Glomerular visceral epithelial cell (primary cell): ENCODE data around the gene ATP5PF.
"Not testable (repeated sequence)": the region's sequence is repeated elsewhere in the genome, so short reads cannot be mapped to it uniquely, and the experiment has no call there.

Source experiments
- DNase-seq: peaks from one replicate; pipeline ENCODE4 v3.0.0-alpha.2; 2016; ENCODE audit errors: extremely low spot score

ATP5PF gene

DNA sequence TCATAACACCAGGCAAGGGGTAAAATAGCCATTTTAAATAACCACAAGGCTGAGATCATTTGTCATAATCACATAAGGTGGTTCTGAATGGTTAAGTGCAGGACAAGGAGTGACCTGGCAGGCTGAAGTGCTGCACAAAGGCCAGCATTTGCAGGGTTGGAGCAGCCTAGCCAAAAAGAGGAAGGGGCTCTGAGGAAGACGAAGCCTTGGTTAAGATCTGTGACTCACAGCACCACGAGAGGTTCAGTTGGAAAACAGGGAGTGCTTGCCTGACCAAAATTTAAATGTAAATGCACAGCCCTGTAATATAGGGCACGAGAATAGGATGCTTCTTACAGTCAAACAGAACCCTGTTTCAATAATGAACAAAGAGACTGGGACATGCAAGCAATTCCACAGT lies 12.1 kb downstream of the ATP5PF start:
- no peak for DNase-seq

DNA sequence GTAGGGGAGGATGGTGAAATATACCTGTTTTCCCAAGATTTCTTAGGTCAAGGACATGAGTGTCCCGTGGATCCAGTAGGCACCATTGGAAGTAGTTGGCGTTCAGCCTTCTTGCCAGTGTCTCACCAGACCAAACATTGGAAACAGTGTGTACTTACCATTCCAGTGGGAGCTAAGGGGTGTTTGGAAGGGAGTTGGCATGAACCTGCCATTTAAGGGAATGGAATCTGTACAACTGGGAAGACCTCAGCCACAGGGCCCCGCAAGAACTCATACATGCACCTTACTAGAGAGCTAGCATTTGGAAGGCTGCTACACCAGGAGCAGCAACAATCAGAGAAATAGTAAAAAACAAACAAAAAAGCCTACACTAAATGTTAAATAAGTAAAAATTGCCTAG lies 12.7 kb downstream of the ATP5PF start:
- no peak for DNase-seq

- peak; percentile 28 for DNase-seq
Observed at GRCh38 chr21:25717491-25718147, 17.1 kb downstream of the ATP5PF start.

- not testable (repeated sequence) for DNase-seq
Observed at GRCh38 chr21:25714066-25714465, 20.6 kb downstream of the ATP5PF start.

- DNase-seq = no peak
Observed at GRCh38 chr21:25710550-25710949, 24.2 kb downstream of the ATP5PF start.

- DNase-seq = no peak
Observed at GRCh38 chr21:25709684-25710265, 24.9 kb downstream of the ATP5PF start.

DNA sequence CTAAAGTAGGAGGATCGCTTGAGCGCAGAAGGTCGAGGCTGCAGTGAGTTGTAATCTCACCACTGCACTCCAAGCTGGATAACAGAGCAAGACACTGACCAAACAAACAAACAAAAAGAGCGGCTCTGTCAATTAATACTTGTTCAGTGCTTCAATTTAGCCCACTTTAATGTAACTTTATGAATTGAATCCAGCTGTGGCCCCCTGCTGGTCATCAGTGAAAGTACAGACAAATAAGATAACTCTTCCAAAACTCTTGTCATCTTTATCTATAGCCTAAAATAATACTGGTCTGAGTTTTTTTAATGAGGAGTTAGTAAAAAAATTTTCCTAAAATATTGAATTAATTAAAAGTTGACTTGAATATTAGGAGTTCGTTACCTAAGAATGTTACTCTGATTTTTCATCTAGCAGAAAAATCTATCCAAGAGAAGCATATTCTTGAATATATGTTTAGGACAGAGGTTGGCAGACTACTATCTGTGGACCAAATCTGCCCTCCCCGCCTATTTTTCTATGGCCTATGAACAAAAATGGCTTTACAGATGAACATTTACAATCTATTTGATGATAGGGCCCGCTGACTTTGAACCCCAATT lies 26.1 kb downstream of the ATP5PF start:
- DNase-seq = peak; percentile 53

DNA sequence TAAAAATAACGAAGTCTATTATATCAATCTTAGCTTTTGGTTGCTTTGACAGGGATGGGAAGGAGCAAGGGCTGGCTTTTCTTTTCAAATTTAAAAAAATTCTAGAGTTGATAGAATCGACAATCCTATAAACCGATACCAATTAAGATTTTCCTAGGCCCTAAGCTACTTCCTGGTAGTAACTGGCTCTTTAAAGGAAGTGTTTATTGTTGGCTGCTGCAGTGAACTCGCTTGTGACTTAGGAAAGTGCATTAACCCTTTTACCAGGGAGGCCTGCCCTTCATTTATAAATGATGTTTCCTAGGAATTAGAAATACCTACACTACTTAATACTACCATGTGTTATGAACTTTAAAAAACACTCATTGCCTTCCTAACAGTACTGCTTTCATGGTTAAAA lies 33.2 kb downstream of the ATP5PF start:
- DNase-seq = no peak

DNA sequence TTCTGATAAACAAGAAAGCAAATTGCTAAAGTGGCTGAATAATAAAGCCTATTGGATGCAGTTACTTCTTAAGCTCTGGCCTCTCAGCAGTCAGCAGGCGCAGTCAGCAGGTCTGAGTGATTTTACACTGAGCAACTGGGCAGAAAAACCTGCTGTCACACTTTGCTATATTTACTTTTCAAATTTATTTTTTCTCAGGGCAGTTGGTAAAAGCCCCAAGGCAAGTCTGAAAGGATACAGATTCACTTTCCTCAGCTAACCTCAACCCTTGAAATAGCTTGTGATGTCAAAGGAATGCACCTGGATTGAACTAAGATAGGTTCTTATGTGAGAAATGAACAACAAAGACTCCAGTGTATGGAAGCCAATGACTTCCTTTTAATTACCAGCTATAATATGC lies 34.0 kb downstream of the ATP5PF start:
- DNase-seq = no peak

- DNase-seq = not testable (repeated sequence)
Observed at GRCh38 chr21:25695461-25695860, 39.2 kb downstream of the ATP5PF start.

DNA sequence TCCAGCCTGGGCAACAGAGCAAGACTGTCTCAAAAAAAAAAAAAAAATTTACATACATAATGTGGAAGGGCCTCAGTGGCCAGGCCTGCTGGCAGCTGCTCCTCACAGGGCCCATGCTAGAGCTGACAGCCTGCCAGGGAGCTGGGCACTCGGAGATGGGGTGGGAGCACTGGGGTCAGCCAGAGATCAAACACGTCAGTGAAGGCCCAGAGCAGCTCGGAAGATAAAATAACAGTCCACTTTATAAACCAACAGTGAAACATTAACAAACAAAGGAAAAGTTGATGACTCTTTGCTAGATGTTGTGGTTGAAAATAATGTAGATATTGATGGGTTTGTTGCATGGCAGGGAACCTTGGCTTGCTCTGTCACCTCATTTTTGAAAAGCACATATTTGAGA lies 42.7 kb downstream of the ATP5PF start:
- DNase-seq = peak; percentile 18

- no peak for DNase-seq
Observed at GRCh38 chr21:25689226-25689625, 45.5 kb downstream of the ATP5PF start.

DNA sequence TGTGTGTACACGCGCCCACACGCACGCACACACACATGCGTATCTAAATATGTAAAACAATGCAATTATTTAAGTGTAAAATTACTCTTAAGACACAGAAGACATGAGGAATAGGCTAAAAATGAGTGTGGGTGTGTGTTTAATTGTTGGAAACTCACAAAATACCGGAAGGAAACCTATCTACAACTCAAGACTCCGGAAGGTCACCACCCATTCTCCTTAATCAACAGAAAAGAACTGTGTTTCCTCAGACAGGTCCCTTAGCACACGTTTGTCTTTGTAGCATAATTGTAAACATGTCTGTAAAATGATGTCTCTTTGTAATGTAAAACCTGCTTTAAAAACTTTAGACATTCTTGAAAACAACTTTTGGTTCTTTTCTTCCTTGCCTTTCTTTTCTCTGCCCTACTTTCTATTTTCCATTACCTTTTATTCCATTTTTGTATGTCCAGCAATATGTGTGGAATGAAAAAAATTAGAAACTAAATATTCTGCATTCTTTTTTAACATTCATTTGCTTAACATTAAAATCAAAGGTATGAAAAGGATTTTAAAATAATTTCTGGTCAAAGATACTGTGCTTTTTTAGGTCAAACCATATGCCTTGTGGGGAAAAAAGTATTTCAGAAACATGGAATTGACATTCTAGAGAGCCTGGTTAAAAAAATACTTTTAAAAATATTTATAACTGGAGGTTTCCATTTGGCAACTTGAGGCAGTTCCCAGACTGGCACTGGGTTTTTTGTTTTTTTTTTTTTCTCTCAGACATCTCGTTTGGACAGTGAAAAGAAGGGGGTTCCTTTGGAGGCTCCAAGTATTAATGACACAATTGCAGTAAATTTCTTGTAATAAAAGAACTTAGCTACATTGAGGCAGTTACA lies 46.2 kb downstream of the ATP5PF start:
- DNase-seq = no peak

GRCh38 chr21:25687787-25688186 lies 46.9 kb downstream of the ATP5PF start:
- no peak for DNase-seq

DNA sequence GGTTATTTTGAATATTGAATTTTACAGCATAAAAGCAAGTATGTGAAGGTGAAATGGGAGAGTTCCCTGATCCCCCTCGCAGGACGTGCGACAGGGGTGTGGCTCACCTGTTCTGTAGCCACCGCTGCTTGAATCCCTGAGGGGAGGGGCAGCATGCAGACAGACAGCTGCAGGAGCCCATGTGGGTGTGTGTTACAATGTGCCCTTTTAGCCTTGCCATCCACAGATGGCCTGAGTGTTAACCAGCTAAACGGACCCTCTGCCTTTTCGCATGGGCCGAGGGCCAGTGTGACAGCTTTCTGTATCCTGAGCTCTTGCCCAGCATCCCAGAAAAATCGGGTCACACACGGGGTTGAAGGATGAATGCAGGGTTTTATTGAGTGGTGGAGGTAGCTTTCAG lies 52.3 kb downstream of the ATP5PF start:
- DNase-seq = no peak

DNA sequence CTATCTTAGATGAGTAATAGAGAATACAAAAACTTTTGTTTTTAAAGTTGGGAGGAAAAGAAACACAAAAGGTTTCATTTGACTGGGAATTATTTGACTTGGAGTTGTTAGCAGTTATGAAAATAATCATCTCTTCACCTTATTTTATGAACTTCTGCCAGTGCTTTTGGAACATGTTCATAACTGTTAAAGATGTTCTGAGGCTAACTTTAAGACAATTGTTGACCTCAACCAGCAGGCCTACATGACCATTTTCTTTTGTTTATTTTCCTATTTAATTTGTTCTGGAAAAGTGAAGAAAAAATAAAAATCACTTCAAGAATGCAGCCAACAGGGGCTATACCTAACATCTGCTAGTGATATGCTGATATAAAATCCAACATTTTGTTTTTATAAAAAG lies 58.3 kb downstream of the ATP5PF start:
- DNase-seq = no peak
